Aortic smooth muscle cell (primary cell): Measurements from ENCODE around the gene POM121C. TPM values are rescaled to one million over a fixed set of nuclear protein-coding genes. Genes with fewer than 3 reads are reported as not detected.

ENCODE experiments used
- total RNA-seq: library from RNA; depleted of rRNA; stranded (reverse); fragments of >200 nt; gene quantifications from 2 replicates; pipeline ENCODE4 v1.2.3, GENCODE V29; 2014

Gene POM121C
- total RNA-seq, result 7.3 and 9.1 TPM in 2 replicates

DNA sequence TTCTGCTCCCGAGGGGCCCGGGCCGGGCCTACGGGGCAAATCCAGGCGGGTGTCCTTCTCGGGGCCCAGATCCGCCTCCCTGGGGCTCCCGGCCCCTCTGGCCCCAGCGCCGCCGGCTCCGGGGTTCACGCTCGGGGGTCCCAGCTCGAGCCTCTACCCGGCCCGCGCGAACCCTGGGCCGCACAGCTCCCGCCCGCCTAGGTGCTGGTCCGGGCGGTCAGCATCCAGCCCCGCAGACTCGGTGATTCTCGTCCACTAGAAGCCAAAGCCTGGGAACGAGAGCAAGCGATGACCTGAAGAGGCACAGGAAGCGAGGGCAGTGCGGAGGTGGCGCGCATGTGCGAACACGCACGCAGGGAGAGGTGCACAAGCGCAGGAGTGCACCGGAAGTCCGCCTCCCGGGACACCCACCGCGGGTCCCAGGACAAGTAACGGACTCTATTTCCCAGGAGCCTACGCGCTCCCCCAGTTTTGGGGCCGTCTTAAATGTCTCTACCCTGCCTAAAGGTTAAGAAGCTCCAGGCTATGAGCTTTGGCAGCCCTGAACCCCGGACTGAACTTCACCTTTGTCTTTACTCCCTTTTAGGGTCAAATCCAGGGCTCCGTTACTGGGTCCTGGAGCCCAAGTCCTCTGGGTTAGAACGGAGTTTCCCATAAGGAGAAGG is at the start of gene POM121C:
Gene POM121C, minus strand, starts transcription at position 321 of the 665 bp plus-strand sequence. CDS start 44,803 bp downstream, outside the sequence.

DNA sequence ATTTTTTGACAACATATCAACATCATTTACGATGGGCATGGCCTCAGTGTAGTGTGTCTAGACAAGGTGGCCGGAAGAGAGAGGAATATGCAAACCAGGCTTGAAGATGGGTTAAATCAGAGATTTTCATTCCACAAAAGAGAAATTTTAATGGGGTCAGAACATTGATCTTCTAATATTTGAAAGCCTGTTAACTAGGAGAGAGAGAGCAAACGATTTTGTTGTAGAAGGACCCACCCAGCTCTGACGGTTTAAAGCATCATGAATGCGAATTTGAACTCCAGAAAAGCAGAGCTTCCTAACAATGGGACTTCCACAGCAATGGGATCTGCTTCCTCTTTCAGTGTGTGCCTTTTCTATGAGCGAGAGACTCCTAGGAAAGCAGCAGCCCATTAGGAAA is 5.9 kb upstream of the POM121C start, which contains the start of gene SPDYE5:
Gene SPDYE5, plus strand, starts transcription at position 301 of the 400 bp plus-strand sequence. CDS start 1,728 bp downstream, outside the sequence.

DNA sequence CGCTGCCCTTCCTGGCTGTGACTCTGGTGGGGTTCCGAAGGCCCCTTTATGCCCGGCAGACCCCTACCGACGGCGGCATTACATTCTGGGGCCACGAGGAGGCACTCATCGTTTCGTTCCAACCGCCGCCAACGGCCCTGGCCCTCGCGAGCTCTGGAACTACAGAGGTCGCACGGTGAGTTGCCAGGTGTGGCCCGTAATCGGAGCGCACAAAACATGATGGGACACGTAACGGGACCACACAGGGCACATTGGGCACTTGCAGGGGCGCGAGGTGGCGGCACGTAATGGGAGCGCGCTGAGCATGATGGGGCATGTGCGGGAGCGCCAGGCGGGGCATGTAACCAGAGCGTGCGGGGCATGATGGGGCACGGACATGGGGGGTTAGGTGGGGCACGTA is 90.8 kb downstream of the POM121C start, which contains the start of gene TRIM73:
Gene TRIM73, plus strand, starts transcription at position 301 of the 400 bp plus-strand sequence. CDS start 3,305 bp downstream, outside the sequence.

Other genes starting within 250 kb of the POM121C start
- gene TRIM73, start 90.7 kb downstream of the POM121C start, total RNA-seq, result 0.13 and 0.31 TPM in 2 replicates
- gene SPDYE5, start 6.0 kb upstream of the POM121C start, total RNA-seq, result not detected in 2 replicates